ENCODE measurements around the gene EFCAB11. TPM values are rescaled to one million over a fixed set of nuclear protein-coding genes. Genes with fewer than 3 reads are reported as not detected.
A peak's percentile ranks its signal among the peaks of the same experiment; 100 is the strongest.

EFCAB11 gene
- total and polyA plus RNA-seq, 2 of the 4 experiments (the other 2 are of a cell fraction): 2.2 to 5.3 TPM

GRCh38 chr14:89965839-89966238 lies 11.3 kb upstream of the EFCAB11 start:
- H3K18ac ChIP-seq (ENCODE audit: low read depth, low read length): no peak overlapping the region
- peak; percentile 62; the same call in 1 of the 2 replicates for ATAC-seq (ENCODE audit: low read depth)
- H3K9me3 ChIP-seq (ENCODE audit: control insufficient read depth, insufficient read depth, low read length): no peaks in the 10 kb centered on the region
- WGBS, 2 experiments (ENCODE audit: extremely low coverage in 2 of 2, insufficient read length in 1 of 2): no CpG with 5 or more reads among the region's 1 CpG
- H3K4me1 ChIP-seq (ENCODE audit: control insufficient read depth, insufficient read depth, low read length): peaks cover 2% of the 10 kb centered on the region; the same call in 1 of the 2 replicates
- no peak overlapping the region for H3K23ac ChIP-seq (ENCODE audit: low read depth, low read length)
- H2BK120ac ChIP-seq (ENCODE audit: low read depth, low read length): no peak overlapping the region
- CTCF ChIA-PET: no interaction called here
- no peak overlapping the region for H2AFZ ChIP-seq (replicated peaks; ENCODE audit: low read length, poor library complexity)
- TF ChIP-seq BHLHE40 (IDR thresholded peaks at IDR 0.05; ENCODE audit: low read depth, low read length) (no peak), POLR2A (IDR thresholded peaks at IDR 0.05; ENCODE audit: low read depth, low read length) (no peak), USF2 (IDR thresholded peaks at IDR 0.05; ENCODE audit: low read depth, low read length) (no peak), NFE2L2 (IDR thresholded peaks at IDR 0.05; ENCODE audit: low read depth, low read length) (no peak)
- peaks cover 13% of the 10 kb centered on the region for H3K9me1 ChIP-seq (ENCODE audit: insufficient read depth, low read length)
- H3K36me3 ChIP-seq (ENCODE audit: control insufficient read depth, insufficient read depth, low read length): peaks cover 27% of the 10 kb centered on the region
- no peak overlapping the region for H3K9ac ChIP-seq (ENCODE audit: low read depth, low read length)
- in situ Hi-C loops (cut with MboI; ENCODE audit: low sequenced_read_pairs): no loop called here
- H3K27ac ChIP-seq (ENCODE audit: insufficient read depth, low read length): no peak overlapping the region
- H3K56ac ChIP-seq (ENCODE audit: extremely low read depth, insufficient read depth, low read length): no peak overlapping the region
- no peaks in the 10 kb centered on the region for H3K27me3 ChIP-seq (ENCODE audit: control insufficient read depth, insufficient read depth, low read length)
- H2AK9ac ChIP-seq (replicated peaks; ENCODE audit: low read depth, low read length, poor library complexity): no peak overlapping the region
- no peak overlapping the region for H2BK15ac ChIP-seq (ENCODE audit: low read depth, low read length)
- H2BK5ac ChIP-seq (ENCODE audit: low read depth, low read length, poor library complexity, severe bottlenecking): no peak overlapping the region
- no peak overlapping the region for H3K14ac ChIP-seq (replicated peaks; ENCODE audit: low read depth, low read length)
- H2BK20ac ChIP-seq (ENCODE audit: low read depth, low read length): no peak overlapping the region
- H2AK5ac ChIP-seq (ENCODE audit: low read depth, low read length): no peak overlapping the region
- no peak overlapping the region for H4K5ac ChIP-seq (ENCODE audit: low read depth, low read length)
- H3K4me2 ChIP-seq (ENCODE audit: low read depth, low read length): no peak overlapping the region
- no TSS peak for BruUV-seq (replicated peaks)
- H3K79me1 ChIP-seq (ENCODE audit: low read depth in 1 of 2, low read length in 2 of 2): peaks cover 38 to 47% of the 10 kb centered on the region in 2 experiments
- no peak overlapping the region for H3K4me3 ChIP-seq (ENCODE audit: insufficient read depth, low read depth, low read length)
- dilution Hi-C loops (cut with HindIII; ENCODE audit: low sequenced_read_pairs, unreplicated experiment): no loop called here
- intact Hi-C loops (cut with micrococcal nuclease): no loop called here
- DNase-seq: peak; percentile 30
- H4K91ac ChIP-seq (ENCODE audit: insufficient read depth, low read depth, low read length): no peak overlapping the region
- POLR2A ChIA-PET (ENCODE audit: unreplicated experiment): interaction anchor here (0.5 kb wide), 1 partner anchor 26 kb away, joined by 3 read pairs; no protein-coding TSS in a partner anchor
- H4K20me1 ChIP-seq (ENCODE audit: insufficient read depth, low read length): peaks cover 5% of the 10 kb centered on the region; the same call in 1 of the 2 replicates
- H4K8ac ChIP-seq (ENCODE audit: low read depth in 2 of 2, low read length in 2 of 2): no peak overlapping the region
- H3K4ac ChIP-seq (ENCODE audit: low read depth, low read length): no peak overlapping the region
